Uterine smooth muscle cell (primary cell): Measurements from ENCODE around the gene STX18. TPM values are rescaled to one million over a fixed set of nuclear protein-coding genes. Genes with fewer than 3 reads are reported as not detected.

Source experiments
- total RNA-seq: library from RNA; depleted of rRNA; stranded (reverse); fragments of >200 nt; gene quantifications from 2 replicates; pipeline ENCODE4 v1.2.3, GENCODE V29; 2014

Gene STX18
- 41.5 and 45.4 TPM in 2 replicates for total RNA-seq

GRCh38 chr4:4541661-4542570 lies at the start of gene STX18:
Gene STX18, minus strand, starts transcription at chr4:4542048. Its CDS starts 84 bp downstream, at chr4:4541964.

DNA sequence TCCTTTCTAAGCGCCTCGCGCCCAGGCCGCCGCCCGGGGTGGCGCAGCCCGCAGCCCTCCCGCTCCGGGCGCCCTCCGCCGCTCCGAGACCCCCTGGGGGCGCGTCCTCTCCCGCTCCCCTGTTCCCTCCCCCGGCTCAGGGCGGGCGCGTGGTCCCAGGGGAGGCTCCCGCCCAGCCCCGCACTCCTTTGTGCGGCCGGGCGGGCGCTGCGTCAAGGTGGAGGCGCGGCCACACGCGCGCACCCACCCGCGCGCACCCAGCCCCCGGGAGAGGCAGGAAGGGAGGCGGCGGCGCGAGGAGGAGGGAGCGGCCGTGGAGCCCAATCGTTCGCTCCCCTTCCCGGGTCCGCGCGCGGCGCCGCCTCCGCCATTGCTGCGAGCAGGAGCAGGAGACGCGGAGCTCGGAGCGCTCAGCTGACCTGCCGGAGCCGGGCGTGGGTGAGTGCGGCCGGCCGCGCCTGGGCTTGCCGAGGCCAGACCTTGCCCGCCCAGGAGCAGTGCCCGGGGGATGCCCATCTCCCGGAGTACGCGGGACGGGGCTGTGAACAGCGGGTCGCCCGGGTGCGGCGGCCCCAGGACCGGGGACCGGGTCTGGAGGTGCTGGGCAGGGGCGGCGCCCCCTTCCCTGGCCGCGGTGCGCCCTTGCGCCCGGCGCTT lies 155.0 kb downstream of the STX18 start, which contains the start of gene NSG1:
TSS of gene NSG1 (plus strand) at position 367 of the 657 bp plus-strand sequence. CDS start 528 bp downstream, outside the sequence.

Other genes with a start within 250 kb of the STX18 start
- gene NSG1, start 154.9 kb downstream of the STX18 start, total RNA-seq = 0.44 TPM in 1 of 2 replicates, not detected in the other